Gastroesophageal sphincter (tissue), 3 donors: ENCODE data around the gene SCFD2.

Experiments
- EP300 ChIP-seq: sonication (generic); formaldehyde crosslinking; IDR thresholded peaks from one replicate; pipeline ENCODE4 v1.6.1; 2017; ENCODE audit warnings: antibody characterized with exemption, mild to moderate bottlenecking
- POLR2A ChIP-seq, 2 donors: fragments of 450-650 bp; IDR thresholded peaks; one replicate each; pipeline ENCODE4 v1.6.1; 2017; ENCODE audit warnings: antibody characterized with exemption in 2 of 2, mild to moderate bottlenecking in 2 of 2, moderate library complexity in 1 of 2
- TF ChIP-seq, protein P1 (sequence below), 4 experiments: fragments of 200-600 bp in 2 of 4; fragments of 450-650 bp in 2 of 4; sonication (generic) in 1 of 4; IDR thresholded peaks; one replicate each; pipeline ENCODE4 v1.5.1; 2017 to 2019; ENCODE audit warnings: antibody characterized with exemption in 4 of 4, mild to moderate bottlenecking in 2 of 4, moderate library complexity in 2 of 4

DNA sequence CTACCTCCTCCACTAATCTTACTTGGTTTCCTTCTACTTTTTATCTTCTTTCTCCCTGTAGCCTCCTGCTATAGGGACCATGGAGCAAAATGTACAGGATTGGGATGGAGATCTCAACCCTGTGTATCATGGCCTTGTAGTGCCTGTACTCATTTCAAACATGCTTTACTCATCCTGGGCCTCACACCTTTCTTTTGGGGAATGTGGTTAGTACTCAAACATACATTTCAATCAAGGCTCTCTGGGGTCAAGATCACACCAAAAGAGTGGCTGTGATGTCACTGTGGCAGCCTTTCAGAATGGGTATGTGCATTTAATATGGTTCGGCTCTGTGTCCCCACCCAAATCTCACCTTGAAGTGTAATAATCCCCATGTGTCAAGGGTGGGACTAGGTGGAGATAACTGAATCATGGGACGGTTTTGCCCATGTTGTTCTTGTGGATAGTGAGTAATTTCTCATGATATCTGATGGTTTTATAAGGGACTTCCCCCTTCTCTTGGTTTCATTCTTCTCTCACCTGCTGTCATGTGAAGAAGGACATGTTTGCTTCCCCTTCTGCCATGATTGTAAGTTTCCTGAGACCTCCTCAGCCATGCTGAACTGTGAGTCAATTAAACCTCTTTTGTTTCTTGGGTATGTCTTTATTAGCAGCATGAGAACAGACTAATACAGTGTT is 298.6 kb downstream of the SCFD2 start:
- TF ChIP-seq, protein P1, sequence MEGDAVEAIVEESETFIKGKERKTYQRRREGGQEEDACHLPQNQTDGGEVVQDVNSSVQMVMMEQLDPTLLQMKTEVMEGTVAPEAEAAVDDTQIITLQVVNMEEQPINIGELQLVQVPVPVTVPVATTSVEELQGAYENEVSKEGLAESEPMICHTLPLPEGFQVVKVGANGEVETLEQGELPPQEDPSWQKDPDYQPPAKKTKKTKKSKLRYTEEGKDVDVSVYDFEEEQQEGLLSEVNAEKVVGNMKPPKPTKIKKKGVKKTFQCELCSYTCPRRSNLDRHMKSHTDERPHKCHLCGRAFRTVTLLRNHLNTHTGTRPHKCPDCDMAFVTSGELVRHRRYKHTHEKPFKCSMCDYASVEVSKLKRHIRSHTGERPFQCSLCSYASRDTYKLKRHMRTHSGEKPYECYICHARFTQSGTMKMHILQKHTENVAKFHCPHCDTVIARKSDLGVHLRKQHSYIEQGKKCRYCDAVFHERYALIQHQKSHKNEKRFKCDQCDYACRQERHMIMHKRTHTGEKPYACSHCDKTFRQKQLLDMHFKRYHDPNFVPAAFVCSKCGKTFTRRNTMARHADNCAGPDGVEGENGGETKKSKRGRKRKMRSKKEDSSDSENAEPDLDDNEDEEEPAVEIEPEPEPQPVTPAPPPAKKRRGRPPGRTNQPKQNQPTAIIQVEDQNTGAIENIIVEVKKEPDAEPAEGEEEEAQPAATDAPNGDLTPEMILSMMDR (IDR thresholded peaks at IDR 0.05): no peak
- TF ChIP-seq EP300 (no peak), POLR2A (IDR thresholded peaks at IDR 0.05) (no peak)
